Astrocyte (in vitro differentiated cells and primary cell): ENCODE data around the gene FTO. TPM values are rescaled to one million over a fixed set of nuclear protein-coding genes. Genes with fewer than 3 reads are reported as not detected.

Experiments
- DNase-seq: peaks from one replicate; pipeline ENCODE4 v3.0.0-alpha.2; 2010; ENCODE audit warnings: low read depth
- FAIRE-seq: peaks from 2 replicates; lab custom pipeline; 2011; peaks lifted over from hg19 to GRCh38; lab: Jason Lieb, UNC
- H2AFZ ChIP-seq: 2 replicates; pipeline ENCODE4 v1.6.0; 2012; ENCODE audit warnings: low read depth, low read length, inconsistent platforms
- H3K27ac ChIP-seq: 2 replicates; pipeline ENCODE4 v1.5.1; 2011; ENCODE audit warnings: low read depth, low read length, inconsistent platforms
- H3K27me3 ChIP-seq: 2 replicates; pipeline ENCODE4 v1.6.0; 2011; ENCODE audit warnings: low read length, inconsistent platforms; ENCODE audit not compliant: insufficient read depth
- H3K36me3 ChIP-seq: 2 replicates; pipeline ENCODE4 v1.5.1; 2011; ENCODE audit warnings: low read length, inconsistent platforms; ENCODE audit not compliant: insufficient read depth
- H3K4me1 ChIP-seq: 2 replicates; pipeline ENCODE4 v1.5.1; 2011; ENCODE audit warnings: low read length, inconsistent platforms; ENCODE audit not compliant: insufficient read depth
- H3K4me2 ChIP-seq: 2 replicates; pipeline ENCODE4 v1.6.0; 2012; ENCODE audit warnings: low read length, inconsistent platforms
- H3K4me3 ChIP-seq: 2 replicates; pipeline ENCODE4 v1.5.1; 2011; ENCODE audit warnings: low read depth, mild to moderate bottlenecking, low read length, inconsistent platforms; ENCODE audit not compliant: insufficient read depth
- H3K79me2 ChIP-seq: 2 replicates; pipeline ENCODE4 v1.6.0; 2012; ENCODE audit warnings: mild to moderate bottlenecking, low read length, inconsistent platforms; ENCODE audit not compliant: insufficient read depth
- H3K9ac ChIP-seq: 2 replicates; pipeline ENCODE4 v1.6.0; 2012; ENCODE audit warnings: mild to moderate bottlenecking, low read length, inconsistent platforms
- H3K9me3 ChIP-seq: 2 replicates; pipeline ENCODE4 v1.5.1; 2012; ENCODE audit warnings: low read depth, mild to moderate bottlenecking, low read length, inconsistent platforms; ENCODE audit not compliant: insufficient read depth
- H4K20me1 ChIP-seq: 2 replicates; pipeline ENCODE4 v1.6.0; 2012; ENCODE audit warnings: low read length, inconsistent platforms; ENCODE audit not compliant: insufficient read depth
- H3K27ac Mint-ChIP-seq: one replicate; pipeline ENCODE4 v1.8.0; 2021; ENCODE audit warnings: mild to moderate bottlenecking, mixed read lengths; ENCODE audit not compliant: unreplicated experiment
- H3K27me3 Mint-ChIP-seq: one replicate; pipeline ENCODE4 v1.8.0; 2021; ENCODE audit warnings: low read depth, mixed read lengths; ENCODE audit not compliant: unreplicated experiment
- H3K36me3 Mint-ChIP-seq: one replicate; pipeline ENCODE4 v1.8.0; 2021; ENCODE audit warnings: low read depth, mixed read lengths; ENCODE audit not compliant: unreplicated experiment
- H3K4me1 Mint-ChIP-seq: one replicate; pipeline ENCODE4 v1.8.0; 2021; ENCODE audit warnings: low read depth, mixed read lengths; ENCODE audit not compliant: unreplicated experiment
- H3K4me3 Mint-ChIP-seq: one replicate; pipeline ENCODE4 v1.8.0; 2021; ENCODE audit warnings: mild to moderate bottlenecking, moderate library complexity, mixed read lengths; ENCODE audit not compliant: unreplicated experiment
- H3K9me3 Mint-ChIP-seq: one replicate; pipeline ENCODE4 v1.8.0; 2021; ENCODE audit warnings: mild to moderate bottlenecking, mixed read lengths; ENCODE audit not compliant: unreplicated experiment
- CTCF ChIP-seq: IDR thresholded peaks from 2 replicates; pipeline ENCODE4 v1.5.1; 2011; ENCODE audit warnings: low read depth, mild to moderate bottlenecking, inconsistent platforms, low read length, moderate library complexity; ENCODE audit not compliant: insufficient read depth
- EZH2 ChIP-seq: IDR thresholded peaks from 2 replicates; pipeline ENCODE4 v1.6.1; 2012; ENCODE audit warnings: mild to moderate bottlenecking, low read length, inconsistent platforms; ENCODE audit not compliant: insufficient read depth
- total RNA-seq: library from RNA; stranded (reverse); gene quantifications from 2 replicates; pipeline ENCODE4 v1.2.1, GENCODE V29; 2021

The FTO gene
- total RNA-seq, 1 donor from 2014 or later = 73.1 TPM

- Histone ChIP-seq H3K4me1 (peaks cover 21% of the 10 kb centered on the region), H3K27me3 (no peaks in the 10 kb centered on the region), H4K20me1 (peaks cover 10% of the 10 kb centered on the region), H2AFZ (no peak overlapping the region), H3K36me3 (no peaks in the 10 kb centered on the region), H3K9me3 (no peaks in the 10 kb centered on the region), H3K27ac (no peak overlapping the region), H3K4me3 (no peak overlapping the region), H3K79me2 (peaks cover 38% of the 10 kb centered on the region), H3K9ac (no peak overlapping the region), H3K4me2 (no peak overlapping the region)
- TF ChIP-seq CTCF (no peak), EZH2 (no peak)
- no peak for DNase-seq
- Mint-ChIP-seq H3K27me3 (no peaks in the 10 kb centered on the region), H3K9me3 (peaks cover 2% of the 10 kb centered on the region), H3K4me3 (no peak overlapping the region), H3K36me3 (no peaks in the 10 kb centered on the region), H3K4me1 (peaks cover 48% of the 10 kb centered on the region), H3K27ac (peak overlapping the region; percentile 75)
- no peak for FAIRE-seq
Observed at GRCh38 chr16:53787423-53787822, 83.5 kb downstream of the FTO start.

GRCh38 chr16:53789137-53789536 lies 85.2 kb downstream of the FTO start:
- no peak overlapping the region for H3K9ac ChIP-seq
- Mint-ChIP-seq H3K27ac (peak overlapping the region; percentile 88), H3K27me3 (no peaks in the 10 kb centered on the region), H3K4me3 (peak overlapping the region; percentile 31), H3K4me1 (peaks cover 40% of the 10 kb centered on the region), H3K9me3 (no peaks in the 10 kb centered on the region), H3K36me3 (no peaks in the 10 kb centered on the region)
- TF ChIP-seq EZH2 (no peak), CTCF (no peak)
- H3K9me3 ChIP-seq = no peaks in the 10 kb centered on the region
- H3K4me2 ChIP-seq = peak overlapping the region; percentile 58
- H3K27me3 ChIP-seq = no peaks in the 10 kb centered on the region
- H3K79me2 ChIP-seq = peaks cover 34% of the 10 kb centered on the region
- no peak overlapping the region for H2AFZ ChIP-seq
- DNase-seq = peak; percentile 94
- H3K36me3 ChIP-seq = no peaks in the 10 kb centered on the region
- no peak overlapping the region for H3K4me3 ChIP-seq
- H3K27ac ChIP-seq = no peak overlapping the region
- H3K4me1 ChIP-seq = peaks cover 16% of the 10 kb centered on the region
- peak; percentile 78 for FAIRE-seq
- peaks cover 18% of the 10 kb centered on the region for H4K20me1 ChIP-seq

GRCh38 chr16:53792161-53792951 lies 88.4 kb downstream of the FTO start:
- no peak for TF ChIP-seq CTCF
- no peak for TF ChIP-seq EZH2
- FAIRE-seq (no peak), DNase-seq (peak; percentile 55)
- no peak overlapping the region for H3K9ac ChIP-seq
- Mint-ChIP-seq H3K4me3 (no peak overlapping the region), H3K36me3 (no peaks in the 10 kb centered on the region), H3K9me3 (no peaks in the 10 kb centered on the region), H3K27me3 (no peaks in the 10 kb centered on the region), H3K27ac (no peak overlapping the region), H3K4me1 (peaks cover 24% of the 10 kb centered on the region)
- no peak overlapping the region for H2AFZ ChIP-seq
- H4K20me1 ChIP-seq = peaks cover 25% of the 10 kb centered on the region
- H3K79me2 ChIP-seq = peaks cover 27% of the 10 kb centered on the region
- no peaks in the 10 kb centered on the region for H3K27me3 ChIP-seq
- no peaks in the 10 kb centered on the region for H3K36me3 ChIP-seq
- H3K4me2 ChIP-seq = no peak overlapping the region
- no peaks in the 10 kb centered on the region for H3K9me3 ChIP-seq
- H3K4me1 ChIP-seq = peaks cover 11% of the 10 kb centered on the region
- no peak overlapping the region for H3K4me3 ChIP-seq
- H3K27ac ChIP-seq = no peak overlapping the region
